Measurements from ENCODE around the gene ZNF57.
"Not testable (repeated sequence)": the region's sequence is repeated elsewhere in the genome, so short reads cannot be mapped to it uniquely, and the experiment has no call there.

ZNF57 gene

DNA sequence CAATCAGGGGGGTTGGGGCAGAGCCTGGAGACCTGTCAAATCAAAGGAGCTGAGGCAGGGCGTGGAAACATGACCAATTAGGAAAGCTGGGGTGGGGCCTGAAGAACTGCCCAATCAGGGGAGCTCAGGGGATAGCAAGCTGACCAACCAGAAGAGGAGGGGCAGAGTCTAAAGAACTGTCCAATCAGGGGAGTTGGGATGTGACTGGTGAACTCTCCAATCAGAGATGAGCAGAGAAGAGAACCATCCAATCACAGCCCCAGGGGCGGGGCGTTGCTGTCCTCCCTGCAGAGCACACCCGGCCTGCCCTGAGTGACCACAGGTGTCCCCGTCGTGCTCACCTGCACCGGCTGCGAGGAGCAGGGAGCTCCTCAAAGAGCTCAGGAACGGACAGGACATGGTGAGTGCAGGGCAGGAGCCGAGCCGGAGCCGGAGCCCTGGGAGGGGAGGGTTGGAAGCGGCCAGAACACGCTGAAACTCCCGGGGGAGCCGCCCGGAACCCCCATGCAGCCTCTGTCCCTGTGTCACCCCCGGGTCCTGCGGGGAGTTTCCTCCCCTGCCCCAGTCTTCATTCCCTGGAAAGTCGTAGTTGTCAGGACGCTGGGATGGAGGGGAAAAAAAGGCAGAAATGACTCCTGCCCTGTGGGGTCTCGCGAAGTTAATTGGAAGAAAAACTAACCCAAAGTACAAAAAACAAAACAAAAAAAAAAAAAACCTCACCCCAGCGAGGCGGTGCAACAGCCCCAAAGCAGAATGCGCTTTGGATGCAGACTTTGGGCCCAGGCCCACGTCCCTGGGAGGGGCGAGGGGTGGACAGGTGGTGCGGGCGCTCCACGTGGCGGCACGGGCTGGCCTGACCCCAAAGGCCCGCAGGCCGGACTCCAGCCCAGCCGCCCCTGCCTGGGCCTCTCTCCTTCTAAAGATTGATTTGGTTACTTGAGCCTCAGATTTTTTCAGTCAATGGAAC is 33.4 kb upstream of the ZNF57 start, which contains the start of gene ZNF556:
TSS of gene ZNF556 (plus strand) at position 311 of the 967 bp plus-strand sequence. CDS start at position 398, 87 bp downstream.
- H3K9ac ChIP-seq (ENCODE audit: low read depth in 1 of 2, low read length in 2 of 2) = no peak within 1 kb of the TSS
- H3K4me1 ChIP-seq (ENCODE audit: control insufficient read depth in 2 of 2, insufficient read depth in 2 of 2, low read length in 2 of 2) = peaks cover 0 to 4% of the 10 kb centered on the region in 2 donors
- H3K36me3 ChIP-seq (ENCODE audit: control insufficient read depth in 2 of 2, insufficient read depth in 2 of 2, low read length in 2 of 2) = no peaks in the 10 kb centered on the region
- H3K27me3 ChIP-seq (ENCODE audit: control insufficient read depth in 2 of 2, insufficient read depth in 2 of 2, low read length in 2 of 2) = no peaks in the 10 kb centered on the region
- no peaks in the 10 kb centered on the region for H3K9me3 ChIP-seq (ENCODE audit: control insufficient read depth in 2 of 2, low read length in 2 of 2)
- no peak within 1 kb of the TSS for H3K27ac ChIP-seq (ENCODE audit: low read depth in 2 of 2, low read length in 2 of 2)
- no peak within 1 kb of the TSS for H3K4me3 ChIP-seq (ENCODE audit: low read length in 2 of 2)

DNA sequence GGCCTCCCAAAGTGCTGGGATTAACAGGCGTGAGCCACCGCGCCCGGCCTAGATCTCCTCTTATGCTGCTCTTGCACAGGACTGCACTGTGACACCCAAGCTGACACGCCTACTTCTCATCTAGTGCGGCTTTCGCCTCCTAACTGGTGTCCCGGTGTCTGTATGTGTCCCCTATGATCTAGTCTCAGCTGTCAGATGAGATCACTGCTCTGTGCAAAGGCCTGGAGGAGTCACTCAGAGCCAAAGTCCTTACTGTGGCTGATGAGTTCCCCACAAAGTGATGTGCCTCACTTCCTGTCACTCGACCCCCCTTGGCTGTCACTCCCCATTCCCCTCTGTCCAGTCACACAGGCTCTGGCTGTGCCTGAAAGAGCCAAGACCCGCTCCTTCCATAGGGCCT is 31.1 kb upstream of the ZNF57 start:
- H3K9me3 ChIP-seq (ENCODE audit: control insufficient read depth in 2 of 2, low read length in 2 of 2) = no peaks in the 10 kb centered on the region
- no peaks in the 10 kb centered on the region for H3K36me3 ChIP-seq (ENCODE audit: control insufficient read depth in 2 of 2, insufficient read depth in 2 of 2, low read length in 2 of 2)
- H3K4me1 ChIP-seq (ENCODE audit: control insufficient read depth in 2 of 2, insufficient read depth in 2 of 2, low read length in 2 of 2) = peaks cover 0 to 4% of the 10 kb centered on the region in 2 donors
- H3K27ac ChIP-seq (ENCODE audit: low read depth in 2 of 2, low read length in 2 of 2) = no peak overlapping the region
- H3K27me3 ChIP-seq (ENCODE audit: control insufficient read depth in 2 of 2, insufficient read depth in 2 of 2, low read length in 2 of 2) = no peaks in the 10 kb centered on the region
- H3K9ac ChIP-seq (ENCODE audit: low read depth in 1 of 2, low read length in 2 of 2) = no peak overlapping the region
- no peak overlapping the region for H3K4me3 ChIP-seq (ENCODE audit: low read length in 2 of 2)

DNA sequence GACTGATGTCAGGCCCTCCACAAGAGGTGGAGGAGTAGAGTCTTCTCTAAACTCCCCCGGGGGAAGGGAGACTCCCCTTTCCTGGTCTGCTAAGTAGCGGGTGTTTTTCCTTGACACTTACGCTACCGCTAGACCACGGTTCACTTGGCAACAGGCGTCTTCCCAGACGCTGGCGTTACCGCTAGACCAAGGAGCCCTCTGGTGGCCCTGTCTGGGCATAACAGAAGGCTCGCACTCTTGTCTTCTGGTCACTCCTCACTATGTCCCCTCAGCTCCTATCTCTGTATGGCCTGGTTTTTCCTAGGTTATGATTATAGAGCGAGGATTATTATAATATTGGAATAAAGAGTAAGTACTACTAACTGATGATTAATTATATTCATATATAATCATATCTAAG is 28.6 kb upstream of the ZNF57 start:
- H3K9ac ChIP-seq (ENCODE audit: low read depth in 1 of 2, low read length in 2 of 2); H3K9me3 ChIP-seq (ENCODE audit: control insufficient read depth in 2 of 2, low read length in 2 of 2); H3K27ac ChIP-seq (ENCODE audit: low read depth in 2 of 2, low read length in 2 of 2); H3K4me3 ChIP-seq (ENCODE audit: low read length in 2 of 2); H3K27me3 ChIP-seq (ENCODE audit: control insufficient read depth in 2 of 2, insufficient read depth in 2 of 2, low read length in 2 of 2); H3K36me3 ChIP-seq (ENCODE audit: control insufficient read depth in 2 of 2, insufficient read depth in 2 of 2, low read length in 2 of 2); H3K4me1 ChIP-seq (ENCODE audit: control insufficient read depth in 2 of 2, insufficient read depth in 2 of 2, low read length in 2 of 2): not testable (repeated sequence)

DNA sequence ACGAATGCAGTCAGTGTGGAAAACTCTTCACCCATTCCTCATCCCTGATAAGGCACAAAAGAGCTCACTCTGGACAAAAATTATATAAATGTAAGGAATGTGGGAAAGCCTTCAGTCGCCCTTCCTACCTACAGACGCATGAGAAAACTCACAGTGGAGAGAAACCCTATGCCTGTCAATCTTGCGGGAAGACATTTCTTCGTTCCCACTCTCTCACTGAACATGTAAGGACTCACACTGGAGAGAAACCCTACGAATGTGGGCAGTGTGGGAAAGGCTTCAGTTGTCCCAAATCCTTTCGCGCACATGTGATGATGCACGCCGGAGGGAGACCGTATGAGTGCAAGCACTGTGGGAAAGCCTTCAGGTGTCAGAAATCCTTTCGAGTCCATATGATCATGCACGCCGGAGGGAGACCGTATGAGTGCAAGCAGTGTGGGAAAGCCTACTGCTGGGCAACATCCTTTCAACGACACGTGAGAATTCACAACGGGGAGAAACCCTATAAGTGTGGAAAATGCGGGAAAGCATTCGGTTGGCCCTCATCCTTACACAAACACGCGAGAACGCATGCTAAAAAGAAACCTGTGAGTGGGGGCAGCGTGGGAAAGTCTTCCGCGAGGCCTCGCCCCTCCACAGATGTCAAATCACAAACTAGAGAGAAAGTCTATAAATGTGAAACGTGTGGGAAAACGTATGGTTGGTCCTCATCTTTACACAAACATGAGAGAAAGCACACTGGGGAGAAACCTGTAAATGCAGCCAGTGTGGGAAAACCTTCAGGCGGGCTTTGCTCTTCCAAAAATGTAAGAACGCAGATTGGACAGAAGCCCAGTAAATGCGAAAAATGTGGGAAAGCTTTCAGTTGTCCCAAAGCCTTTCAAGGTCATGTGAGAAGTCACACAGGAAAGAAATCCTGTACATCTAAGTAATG is 23.1 kb upstream of the ZNF57 start:
- no peaks in the 10 kb centered on the region for H3K27me3 ChIP-seq (ENCODE audit: control insufficient read depth in 2 of 2, insufficient read depth in 2 of 2, low read length in 2 of 2)
- no peak overlapping the region for H3K4me3 ChIP-seq (ENCODE audit: low read length in 2 of 2)
- no peak overlapping the region for H3K9ac ChIP-seq (ENCODE audit: low read depth in 1 of 2, low read length in 2 of 2)
- peaks cover 9 to 11% of the 10 kb centered on the region in 2 donors for H3K9me3 ChIP-seq (ENCODE audit: control insufficient read depth in 2 of 2, low read length in 2 of 2)
- no peak overlapping the region for H3K27ac ChIP-seq (ENCODE audit: low read depth in 2 of 2, low read length in 2 of 2)
- no peaks in the 10 kb centered on the region for H3K36me3 ChIP-seq (ENCODE audit: control insufficient read depth in 2 of 2, insufficient read depth in 2 of 2, low read length in 2 of 2)
- H3K4me1 ChIP-seq (ENCODE audit: control insufficient read depth in 2 of 2, insufficient read depth in 2 of 2, low read length in 2 of 2) = no peaks in the 10 kb centered on the region

DNA sequence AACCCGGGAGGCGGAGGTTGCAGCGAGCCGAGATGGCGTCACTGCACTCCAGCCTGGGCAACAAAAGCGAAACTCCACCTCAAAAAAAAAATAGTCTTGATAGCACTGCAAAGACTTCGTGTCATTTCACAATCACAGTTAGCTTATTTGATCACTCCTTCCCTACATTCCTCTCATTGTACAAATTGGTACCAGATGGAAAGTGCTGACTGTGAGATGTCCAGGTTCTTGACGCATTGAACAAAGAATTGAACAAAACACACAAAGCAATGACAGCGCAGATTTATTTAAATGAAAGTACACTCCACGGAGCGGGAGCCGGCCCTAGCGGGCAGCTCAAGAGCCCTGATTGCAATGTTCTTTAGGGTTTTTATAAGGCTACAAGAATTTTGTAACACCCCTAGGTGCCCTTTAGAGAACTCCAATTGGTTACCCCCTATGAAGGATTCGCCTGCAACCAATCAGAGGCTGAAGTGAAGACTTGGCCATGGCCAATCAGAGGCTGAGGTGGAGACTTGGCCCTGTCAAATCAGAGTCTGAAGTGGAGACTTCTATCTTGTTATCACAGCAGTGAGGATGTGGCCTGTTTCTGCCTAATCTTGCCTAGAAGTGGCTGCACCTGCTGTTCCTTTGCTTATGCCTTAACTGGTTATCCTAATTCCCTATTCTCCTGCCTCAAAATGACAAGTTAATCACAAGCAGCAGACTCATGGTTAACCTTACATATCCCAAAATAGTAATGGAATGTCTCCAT is 16.9 kb upstream of the ZNF57 start:
- H3K36me3 ChIP-seq (ENCODE audit: control insufficient read depth in 2 of 2, insufficient read depth in 2 of 2, low read length in 2 of 2) = no peaks in the 10 kb centered on the region
- no peak overlapping the region for H3K9ac ChIP-seq (ENCODE audit: low read depth in 1 of 2, low read length in 2 of 2)
- H3K4me3 ChIP-seq (ENCODE audit: low read length in 2 of 2) = no peak overlapping the region
- H3K4me1 ChIP-seq (ENCODE audit: control insufficient read depth in 2 of 2, insufficient read depth in 2 of 2, low read length in 2 of 2) = no peaks in the 10 kb centered on the region
- H3K27ac ChIP-seq (ENCODE audit: low read depth in 2 of 2, low read length in 2 of 2) = no peak overlapping the region
- H3K27me3 ChIP-seq (ENCODE audit: control insufficient read depth in 2 of 2, insufficient read depth in 2 of 2, low read length in 2 of 2) = no peaks in the 10 kb centered on the region
- no peaks in the 10 kb centered on the region for H3K9me3 ChIP-seq (ENCODE audit: control insufficient read depth in 2 of 2, low read length in 2 of 2)

DNA sequence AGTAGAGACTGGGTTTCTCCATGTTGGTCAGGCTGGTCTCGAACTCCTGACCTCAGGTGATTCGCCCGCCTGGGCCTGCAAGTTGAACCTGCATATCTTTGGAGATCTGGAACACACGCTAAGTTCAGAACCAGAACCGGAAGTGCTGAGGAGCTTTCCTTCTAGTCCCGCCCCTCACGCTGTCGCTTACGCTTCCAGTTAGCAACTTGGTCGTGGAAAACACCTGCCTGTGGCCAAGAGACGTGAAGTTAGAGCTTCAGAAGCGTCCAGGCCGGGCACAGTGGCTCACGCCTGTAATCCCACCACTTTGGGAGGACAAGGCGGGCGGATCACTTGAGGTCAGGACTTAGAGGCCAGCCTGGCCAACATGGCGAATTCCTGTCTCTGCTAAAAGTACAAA is 15.0 kb upstream of the ZNF57 start:
- Histone ChIP-seq H3K27ac (ENCODE audit: low read depth in 2 of 2, low read length in 2 of 2) (no peak overlapping the region), H3K36me3 (ENCODE audit: control insufficient read depth in 2 of 2, insufficient read depth in 2 of 2, low read length in 2 of 2) (no peaks in the 10 kb centered on the region), H3K4me3 (ENCODE audit: low read length in 2 of 2) (no peak overlapping the region), H3K9me3 (ENCODE audit: control insufficient read depth in 2 of 2, low read length in 2 of 2) (no peaks in the 10 kb centered on the region), H3K27me3 (ENCODE audit: control insufficient read depth in 2 of 2, insufficient read depth in 2 of 2, low read length in 2 of 2) (no peaks in the 10 kb centered on the region), H3K9ac (ENCODE audit: low read depth in 1 of 2, low read length in 2 of 2) (no peak overlapping the region), H3K4me1 (ENCODE audit: control insufficient read depth in 2 of 2, insufficient read depth in 2 of 2, low read length in 2 of 2) (no peaks in the 10 kb centered on the region)

DNA sequence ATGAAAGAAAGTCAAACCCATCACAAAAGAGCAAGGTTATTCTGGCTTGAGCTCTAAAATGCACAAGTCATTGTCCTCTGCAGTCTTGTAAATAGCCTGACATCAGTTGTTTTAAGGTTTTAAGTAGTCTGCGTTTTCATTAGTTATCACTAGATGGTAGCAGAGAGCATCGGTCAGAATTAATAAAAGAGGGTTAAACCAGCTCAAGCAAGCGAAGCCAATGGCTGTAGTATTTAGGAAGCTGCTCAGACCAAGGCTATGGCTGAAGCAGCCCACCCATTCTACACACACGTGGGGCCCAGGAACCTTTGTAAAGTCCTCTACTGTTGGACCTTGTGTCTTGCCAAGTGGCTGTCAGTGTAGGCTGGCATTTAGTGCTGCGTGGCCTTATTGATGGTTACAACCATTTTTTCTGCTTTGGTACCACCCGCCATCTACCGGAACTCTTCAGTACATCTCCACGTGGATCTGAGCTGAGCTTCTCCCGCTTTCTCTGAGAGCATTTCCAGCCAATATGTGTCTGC is 13.3 kb upstream of the ZNF57 start:
- no peak overlapping the region for H3K9ac ChIP-seq (ENCODE audit: low read depth in 1 of 2, low read length in 2 of 2)
- no peak overlapping the region for H3K4me3 ChIP-seq (ENCODE audit: low read length in 2 of 2)

DNA sequence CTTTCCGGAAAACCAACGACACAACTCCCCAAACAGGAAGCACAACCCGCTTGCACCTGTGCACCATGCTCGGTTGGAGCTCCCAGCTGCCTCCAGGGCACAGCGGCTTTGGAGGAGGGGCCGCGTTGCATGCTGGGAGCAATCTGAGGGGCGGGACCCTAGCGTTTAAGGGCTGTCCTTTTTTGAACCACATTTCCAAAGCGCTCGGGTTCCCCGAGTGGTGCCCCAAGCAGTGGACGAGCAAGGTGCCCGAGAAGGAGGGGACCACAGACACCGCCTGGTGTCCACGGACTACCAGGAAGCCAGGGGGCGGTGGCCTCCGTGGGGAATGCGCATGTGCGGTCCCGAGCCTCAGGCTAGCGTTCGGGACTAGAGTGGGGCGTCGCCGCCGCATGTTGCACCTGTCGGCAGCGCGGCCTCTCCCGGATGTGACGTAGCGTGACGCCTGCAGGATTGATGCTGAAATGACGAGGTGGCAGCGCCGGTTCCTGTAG is 11.9 kb upstream of the ZNF57 start:
- Histone ChIP-seq H3K9me3 (ENCODE audit: control insufficient read depth in 2 of 2, low read length in 2 of 2) (no peaks in the 10 kb centered on the region), H3K36me3 (ENCODE audit: control insufficient read depth in 2 of 2, insufficient read depth in 2 of 2, low read length in 2 of 2) (no peaks in the 10 kb centered on the region), H3K27ac (ENCODE audit: low read depth in 2 of 2, low read length in 2 of 2) (no peak overlapping the region), H3K4me1 (ENCODE audit: control insufficient read depth in 2 of 2, insufficient read depth in 2 of 2, low read length in 2 of 2) (no peaks in the 10 kb centered on the region), H3K9ac (ENCODE audit: low read depth in 1 of 2, low read length in 2 of 2) (no peak overlapping the region), H3K27me3 (ENCODE audit: control insufficient read depth in 2 of 2, insufficient read depth in 2 of 2, low read length in 2 of 2) (no peaks in the 10 kb centered on the region), H3K4me3 (ENCODE audit: low read length in 2 of 2) (peak overlapping the region in 1 of 2 donors; percentile 50)

More for the DNA sequence above, 13.3 kb upstream of the ZNF57 start:
- H3K27me3 ChIP-seq (ENCODE audit: control insufficient read depth in 2 of 2, insufficient read depth in 2 of 2, low read length in 2 of 2) = no peaks in the 10 kb centered on the region
- H3K9me3 ChIP-seq (ENCODE audit: control insufficient read depth in 2 of 2, low read length in 2 of 2) = no peaks in the 10 kb centered on the region
- no peaks in the 10 kb centered on the region for H3K36me3 ChIP-seq (ENCODE audit: control insufficient read depth in 2 of 2, insufficient read depth in 2 of 2, low read length in 2 of 2)
- no peaks in the 10 kb centered on the region for H3K4me1 ChIP-seq (ENCODE audit: control insufficient read depth in 2 of 2, insufficient read depth in 2 of 2, low read length in 2 of 2)
- no peak overlapping the region for H3K27ac ChIP-seq (ENCODE audit: low read depth in 2 of 2, low read length in 2 of 2)

DNA sequence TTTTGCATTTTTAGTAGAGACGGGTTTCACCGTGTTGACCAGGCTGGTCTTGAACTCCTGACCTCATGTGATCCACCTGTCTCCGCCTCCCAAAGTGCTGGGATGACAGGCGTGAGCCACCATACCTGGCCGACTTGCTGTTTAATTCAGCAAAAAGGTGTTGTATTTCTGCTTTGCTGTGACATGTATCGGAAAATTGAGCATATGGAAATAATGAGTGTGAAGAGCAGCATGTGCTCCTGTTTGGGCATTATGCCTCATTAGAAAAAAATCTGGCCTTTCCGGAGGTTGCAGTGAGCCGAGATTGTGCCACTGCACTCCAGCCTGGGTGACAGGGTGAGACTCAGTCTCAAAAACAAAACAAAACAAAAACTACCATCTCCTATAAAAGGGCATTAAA is 10.2 kb upstream of the ZNF57 start:
- H3K4me1 ChIP-seq (ENCODE audit: control insufficient read depth in 2 of 2, insufficient read depth in 2 of 2, low read length in 2 of 2); H3K27me3 ChIP-seq (ENCODE audit: control insufficient read depth in 2 of 2, insufficient read depth in 2 of 2, low read length in 2 of 2); H3K4me3 ChIP-seq (ENCODE audit: low read length in 2 of 2); H3K36me3 ChIP-seq (ENCODE audit: control insufficient read depth in 2 of 2, insufficient read depth in 2 of 2, low read length in 2 of 2); H3K9me3 ChIP-seq (ENCODE audit: control insufficient read depth in 2 of 2, low read length in 2 of 2); H3K27ac ChIP-seq (ENCODE audit: low read depth in 2 of 2, low read length in 2 of 2); H3K9ac ChIP-seq (ENCODE audit: low read depth in 1 of 2, low read length in 2 of 2): not testable (repeated sequence)
